ENCODE measurements around the gene CSF1. TPM values are rescaled to one million over a fixed set of nuclear protein-coding genes. Genes with fewer than 3 reads are reported as not detected.
A peak's percentile ranks its signal among the peaks of the same experiment; 100 is the strongest.

Gene CSF1
- total and polyA plus RNA-seq, 2 donors (not counting 3 experiments of a cell fraction or from before 2014, with no cell fraction given) = 24.5 to 28.9 TPM

GRCh38 chr1:109896681-109897080, 14.0 kb upstream of the CSF1 start:
- no peaks in the 10 kb centered on the region for H4K20me1 ChIP-seq (replicated peaks; ENCODE audit: control insufficient read depth, extremely low read depth, insufficient read depth, low read length)
- peaks cover 43% of the 10 kb centered on the region for H3K4me1 ChIP-seq (ENCODE audit: control insufficient read depth, extremely low read depth, insufficient read depth, low read length)
- peak overlapping the region; percentile 20 for H3K4me2 ChIP-seq (ENCODE audit: insufficient read depth, low read length)
- ChIA-PET CTCF (interaction anchor here (1.0 to 3.6 kb wide), 6 partner anchors 12 to 105 kb away, joined by 3 to 24 read pairs (median 5); partner anchors contain the start of genes AHCYL1 and CSF1), POLR2A (interaction anchor here (1.0 kb wide), 1 partner anchor 15 kb away, joined by 3 read pairs; no protein-coding TSS in a partner anchor)
- no peaks in the 10 kb centered on the region for H3K36me3 ChIP-seq (ENCODE audit: control insufficient read depth in 2 of 2, extremely low read depth in 1 of 2, insufficient read depth in 2 of 2, low read length in 2 of 2)
- no peak overlapping the region for H3K4me3 ChIP-seq (replicated peaks in 1 of 3; ENCODE audit: insufficient read depth in 1 of 3, low read depth in 1 of 3, low read length in 3 of 3)
- no peaks in the 10 kb centered on the region for H3K79me2 ChIP-seq (ENCODE audit: control insufficient read depth, insufficient read depth, low read length)
- H3K9me1 ChIP-seq (replicated peaks; ENCODE audit: control insufficient read depth, extremely low read depth, insufficient read depth, low read length) = no peaks in the 10 kb centered on the region
- H2AFZ ChIP-seq (ENCODE audit: low read depth, low read length) = no peak overlapping the region
- no peak for FAIRE-seq
- peak overlapping the region; percentile 36 for H3K9ac ChIP-seq (replicated peaks; ENCODE audit: extremely low read depth, insufficient read depth, low read length)
- peak overlapping the region; percentile 71 for H3K27ac ChIP-seq (ENCODE audit: insufficient read depth, low read depth, low read length)
- BruUV-seq (replicated peaks) = no TSS peak
- TF ChIP-seq POLR2A (IDR thresholded peaks at IDR 0.05; ENCODE audit: low read depth, low read length) (no peak), POLR2AphosphoS5 (IDR thresholded peaks at IDR 0.05; ENCODE audit: insufficient read depth, low read depth, low read length) (no peak), GATA2 (IDR thresholded peaks at IDR 0.05; ENCODE audit: insufficient read depth, insufficient read length, low read depth, low read length) (no peak), EZH2 (IDR thresholded peaks at IDR 0.05; ENCODE audit: borderline replicate concordance, low read depth, low read length, severe bottlenecking) (no peak), JUN (IDR thresholded peaks at IDR 0.05; ENCODE audit: borderline replicate concordance, insufficient read depth, insufficient read length, low read depth) (no peak), MAX (IDR thresholded peaks at IDR 0.05; ENCODE audit: insufficient read depth, insufficient read length) (no peak), FOS (IDR thresholded peaks at IDR 0.05; ENCODE audit: borderline replicate concordance, insufficient read depth, low read length) (no peak), CTCF (IDR thresholded peaks at IDR 0.05; ENCODE audit: extremely low read depth in 1 of 2, insufficient read depth in 1 of 2, low read depth in 1 of 2, low read length in 2 of 2) (no peak), MYC (IDR thresholded peaks at IDR 0.05; ENCODE audit: low read depth, low read length) (no peak)
- dilution Hi-C loops (cut with MboI; ENCODE audit: extremely low pct_ligation_motif_present, low sequenced_read_pairs) = no loop called here
- no peaks in the 10 kb centered on the region for H3K9me3 ChIP-seq (replicated peaks; ENCODE audit: control insufficient read depth, insufficient read depth, low read length)
- DNase-seq (ENCODE audit: low read depth, low spot score) = no peak
- no peaks in the 10 kb centered on the region for H3K27me3 ChIP-seq (ENCODE audit: control insufficient read depth in 2 of 2, insufficient read depth in 2 of 2, low read length in 2 of 2)
- intact Hi-C loops (cut with micrococcal nuclease) = loop anchor here (1.0 to 10.0 kb wide), 3 partner anchors 44 to 352 kb away; partner anchors contain the start of gene GNAI3
